ENCODE results near the gene SNX3. TPM values are rescaled to one million over a fixed set of nuclear protein-coding genes. Genes with fewer than 3 reads are reported as not detected.
A peak's percentile ranks its signal among the peaks of the same experiment; 100 is the strongest.

Gene SNX3
- total and polyA plus RNA-seq, 12 donors = 108 to 269 (median 235) TPM

DNA sequence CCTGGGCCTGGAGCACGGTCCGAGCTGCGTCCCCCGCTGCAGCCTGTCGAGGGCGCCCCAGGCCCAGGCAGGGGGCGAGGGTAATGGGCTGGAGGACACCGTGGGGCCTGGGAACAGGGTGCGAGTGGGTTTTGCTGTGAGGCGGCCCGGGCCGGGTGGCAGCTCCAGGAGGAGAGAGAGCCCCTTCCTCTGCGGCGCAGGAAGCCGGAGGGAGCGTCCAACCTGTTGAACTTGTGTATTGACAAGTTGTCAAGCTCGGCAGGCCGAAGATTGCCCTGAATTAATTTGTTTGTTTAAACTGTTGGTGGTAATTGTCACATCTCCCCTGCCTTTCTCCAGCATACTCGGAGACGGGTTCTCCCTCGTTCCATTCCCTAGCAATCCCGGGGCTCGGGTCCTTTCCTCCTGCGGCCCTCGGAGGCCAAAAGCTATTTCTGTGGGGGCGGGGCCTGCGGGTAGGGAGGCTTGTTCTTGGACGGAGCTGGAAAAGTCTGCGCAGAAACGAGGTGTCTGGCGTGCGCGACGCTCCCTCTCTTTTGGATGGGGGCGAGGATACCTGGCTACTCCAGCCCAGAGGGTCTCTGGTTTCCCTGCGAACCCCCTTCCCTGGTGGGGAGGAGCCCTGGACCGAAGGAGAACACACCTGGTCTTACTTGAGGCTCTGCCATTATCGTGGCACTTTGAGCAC is 85.1 kb downstream of the SNX3 start:
- intact Hi-C loops (cut with DNase I) = no loop called here
- Histone ChIP-seq H3K27me3 (peaks cover 25 to 100% (median 98%) of the 10 kb centered on the region in 7 donors), H3K36me3 (no peaks in the 10 kb centered on the region), H3K4me1 (peaks cover 5 to 31% (median 24%) of the 10 kb centered on the region in 9 donors), H3K4me3 (peak overlapping the region in 7 of 10 donors; percentile 13 to 34 (median 22)), H3K9me3 (no peaks in the 10 kb centered on the region), H3K27ac (no peak overlapping the region)
- TF ChIP-seq, protein P1, sequence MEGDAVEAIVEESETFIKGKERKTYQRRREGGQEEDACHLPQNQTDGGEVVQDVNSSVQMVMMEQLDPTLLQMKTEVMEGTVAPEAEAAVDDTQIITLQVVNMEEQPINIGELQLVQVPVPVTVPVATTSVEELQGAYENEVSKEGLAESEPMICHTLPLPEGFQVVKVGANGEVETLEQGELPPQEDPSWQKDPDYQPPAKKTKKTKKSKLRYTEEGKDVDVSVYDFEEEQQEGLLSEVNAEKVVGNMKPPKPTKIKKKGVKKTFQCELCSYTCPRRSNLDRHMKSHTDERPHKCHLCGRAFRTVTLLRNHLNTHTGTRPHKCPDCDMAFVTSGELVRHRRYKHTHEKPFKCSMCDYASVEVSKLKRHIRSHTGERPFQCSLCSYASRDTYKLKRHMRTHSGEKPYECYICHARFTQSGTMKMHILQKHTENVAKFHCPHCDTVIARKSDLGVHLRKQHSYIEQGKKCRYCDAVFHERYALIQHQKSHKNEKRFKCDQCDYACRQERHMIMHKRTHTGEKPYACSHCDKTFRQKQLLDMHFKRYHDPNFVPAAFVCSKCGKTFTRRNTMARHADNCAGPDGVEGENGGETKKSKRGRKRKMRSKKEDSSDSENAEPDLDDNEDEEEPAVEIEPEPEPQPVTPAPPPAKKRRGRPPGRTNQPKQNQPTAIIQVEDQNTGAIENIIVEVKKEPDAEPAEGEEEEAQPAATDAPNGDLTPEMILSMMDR (IDR thresholded peaks at IDR 0.05) = peak in 2 of 9 donors; percentile 21 to 30
- DNase-seq (no peak), ATAC-seq (peak in 1 of 8 donors; percentile 37)
- 1 to 2% methylated on average over 38 of the region's 38 CpGs for WGBS, 2 donors

DNA sequence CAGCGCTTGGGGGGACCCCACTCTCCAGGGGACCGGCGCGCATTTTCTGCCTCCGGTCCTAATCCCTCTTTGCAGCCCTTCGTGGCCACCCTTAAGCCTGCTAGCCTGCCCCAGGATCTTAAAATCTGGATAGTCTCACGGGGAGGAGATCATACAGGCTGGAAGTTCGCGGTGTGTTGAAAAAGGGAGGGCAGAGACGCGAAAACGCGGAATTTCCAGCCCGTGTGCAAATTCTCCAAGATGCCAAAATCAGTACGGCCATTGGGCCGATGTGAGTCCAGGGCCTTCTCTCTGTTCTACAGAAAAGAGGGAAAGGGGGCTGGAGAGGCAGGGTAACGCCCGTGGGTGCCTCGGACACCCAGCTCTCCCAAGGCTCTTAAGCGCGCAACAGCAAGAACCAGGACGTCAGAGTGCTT is 85.7 kb downstream of the SNX3 start:
- peak overlapping the region in 5 of 10 donors; percentile 16 to 34 (median 22) for H3K4me3 ChIP-seq
- ATAC-seq (no peak), DNase-seq (no peak)
- peaks cover 5 to 36% (median 24%) of the 10 kb centered on the region in 9 donors for H3K4me1 ChIP-seq
- TF ChIP-seq, protein P1 (IDR thresholded peaks at IDR 0.05) = no peak
- H3K27me3 ChIP-seq = peaks cover 25 to 100% (median 98%) of the 10 kb centered on the region in 7 donors
- intact Hi-C loops (cut with DNase I) = no loop called here
- no peak overlapping the region for H3K27ac ChIP-seq
- H3K36me3 ChIP-seq = no peaks in the 10 kb centered on the region
- WGBS, 2 donors = 8 to 10% methylated on average over 22 of the region's 22 CpGs
- H3K9me3 ChIP-seq = no peaks in the 10 kb centered on the region

DNA sequence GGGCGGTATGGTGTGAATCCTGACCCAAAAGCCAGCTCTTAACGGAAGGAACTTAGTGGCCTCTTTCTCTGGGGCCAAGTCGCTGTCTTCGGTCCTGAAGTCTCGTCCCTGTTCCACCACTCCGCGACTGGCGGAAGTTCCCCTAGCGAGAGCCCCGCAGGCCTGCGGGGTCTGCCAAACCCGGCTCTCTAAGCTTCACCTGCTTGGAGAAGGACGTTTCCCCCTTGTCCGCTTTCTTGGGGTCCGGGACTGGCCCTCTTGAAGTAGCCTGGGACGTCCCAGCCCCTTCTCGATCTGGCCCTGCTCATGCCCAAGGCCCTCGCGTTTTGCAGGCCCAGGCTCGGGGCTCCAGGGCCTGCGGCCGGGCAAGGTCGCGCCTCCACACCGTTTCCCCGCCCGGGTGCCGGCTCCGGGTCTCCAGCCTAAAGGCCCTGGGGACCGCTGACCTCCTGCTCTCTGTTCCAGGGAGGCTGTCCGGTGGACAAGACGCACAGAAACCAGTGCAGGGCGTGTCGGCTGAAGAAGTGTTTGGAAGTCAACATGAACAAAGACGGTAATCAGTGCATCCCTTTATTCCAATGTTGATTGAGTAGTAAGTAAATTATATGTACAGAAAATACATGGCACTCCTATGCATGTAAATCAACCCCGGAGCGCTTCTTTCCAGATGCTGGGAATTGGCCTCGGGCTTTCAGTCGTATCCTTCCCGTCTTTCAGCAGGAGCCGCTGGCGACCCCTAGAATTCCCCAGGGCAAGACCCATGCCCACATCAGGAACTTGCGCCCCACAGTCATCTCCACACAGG is 86.3 kb downstream of the SNX3 start:
- DNase-seq = peak in 1 of 2 donors; percentile 21
- H3K36me3 ChIP-seq = no peaks in the 10 kb centered on the region
- intact Hi-C loops (cut with DNase I) = no loop called here
- peak in 3 of 8 donors; percentile 41 to 71 (median 69) for ATAC-seq
- H3K4me1 ChIP-seq = peaks cover 5 to 43% (median 28%) of the 10 kb centered on the region in 9 donors
- 9 to 10% methylated on average over 43 of the region's 43 CpGs for WGBS, 2 donors
- no peaks in the 10 kb centered on the region for H3K9me3 ChIP-seq
- TF ChIP-seq, protein P1 (IDR thresholded peaks at IDR 0.05) = no peak
- peaks cover 25 to 100% (median 98%) of the 10 kb centered on the region in 7 donors for H3K27me3 ChIP-seq
- H3K4me3 ChIP-seq = peak overlapping the region in 2 of 10 donors; percentile 11 to 12
- H3K27ac ChIP-seq = no peak overlapping the region

GRCh38 chr6:108171918-108172516 is 88.8 kb downstream of the SNX3 start:
- TF ChIP-seq, protein P1 (IDR thresholded peaks at IDR 0.05) = no peak
- Histone ChIP-seq H3K27ac (no peak overlapping the region), H3K9me3 (no peaks in the 10 kb centered on the region), H3K36me3 (no peaks in the 10 kb centered on the region), H3K4me3 (no peak overlapping the region), H3K27me3 (peaks cover 48 to 100% (median 100%) of the 10 kb centered on the region in 7 donors), H3K4me1 (peaks cover 12 to 68% (median 51%) of the 10 kb centered on the region in 9 donors)
- DNase-seq = no peak
- intact Hi-C loops (cut with DNase I) = no loop called here
- no peak for ATAC-seq
- 23 to 33% methylated on average over 3 of the region's 3 CpGs for WGBS, 2 donors

Data from heart right ventricle (tissue), 16 donors.